Stimulated activated CD4-positive, alpha-beta T cell treated with anti-CD3 and anti-CD28 coated beads, Interleukin-12 subunit alpha, Interleukin-12 subunit beta, amount 100 ng/mL, for 48 hours (primary cell): ENCODE data around the gene IRF2BP1.
"Not testable (repeated sequence)": the region's sequence is repeated elsewhere in the genome, so short reads cannot be mapped to it uniquely, and the experiment has no call there.

Experiments
- DNase-seq, 3 donors: peaks; one replicate each; pipeline ENCODE4 v3.0.0-alpha.2; 2020; ENCODE audit warnings: low read depth in 2 of 3, low spot score in 1 of 3

The IRF2BP1 gene

GRCh38 chr19:45882652-45883585 lies 3.0 kb downstream of the IRF2BP1 start:
- DNase-seq: peak; percentile 69 to 85 (median 81)

GRCh38 chr19:45881909-45882528 lies 3.9 kb downstream of the IRF2BP1 start:
- DNase-seq: no peak

DNA sequence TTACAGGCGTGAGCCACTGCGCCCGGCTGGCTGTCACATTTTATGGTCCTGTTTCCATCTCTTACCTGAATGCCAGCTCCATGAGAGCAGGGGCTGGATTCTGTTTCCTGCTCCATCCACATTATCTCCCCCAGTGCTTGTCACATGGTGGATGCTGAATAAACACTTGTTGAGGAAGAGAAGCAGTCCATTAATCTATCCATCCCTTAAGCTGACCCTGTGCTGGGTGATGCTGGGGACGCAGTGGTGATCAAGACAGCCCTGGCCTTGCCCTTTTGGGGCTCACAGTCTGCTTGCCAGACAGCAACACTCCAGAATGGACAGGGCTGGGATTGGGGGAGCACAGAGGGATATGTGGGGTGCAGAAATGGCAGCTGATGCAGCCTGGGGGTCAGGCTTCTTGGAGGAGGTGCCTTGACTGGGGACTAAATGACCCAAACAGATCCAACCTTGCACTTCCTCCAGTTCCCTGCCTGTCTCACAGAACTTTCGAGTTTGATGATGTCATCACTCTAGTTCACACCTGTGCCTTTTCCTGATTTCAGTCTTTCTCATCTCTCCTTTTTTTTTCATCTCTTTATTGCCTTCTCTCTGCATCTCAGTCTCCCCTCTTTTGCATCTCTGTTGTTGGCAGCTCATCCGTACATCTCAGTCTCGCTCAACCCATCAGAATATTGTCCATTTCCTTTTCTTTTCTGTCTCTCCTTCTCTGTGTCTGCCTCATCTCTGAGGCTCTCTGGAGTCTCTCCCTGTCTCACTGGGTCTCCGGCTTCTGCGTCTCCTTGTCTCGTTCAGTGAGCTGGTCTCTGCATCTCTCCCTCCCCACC lies 4.6 kb downstream of the IRF2BP1 start:
- no peak for DNase-seq

DNA sequence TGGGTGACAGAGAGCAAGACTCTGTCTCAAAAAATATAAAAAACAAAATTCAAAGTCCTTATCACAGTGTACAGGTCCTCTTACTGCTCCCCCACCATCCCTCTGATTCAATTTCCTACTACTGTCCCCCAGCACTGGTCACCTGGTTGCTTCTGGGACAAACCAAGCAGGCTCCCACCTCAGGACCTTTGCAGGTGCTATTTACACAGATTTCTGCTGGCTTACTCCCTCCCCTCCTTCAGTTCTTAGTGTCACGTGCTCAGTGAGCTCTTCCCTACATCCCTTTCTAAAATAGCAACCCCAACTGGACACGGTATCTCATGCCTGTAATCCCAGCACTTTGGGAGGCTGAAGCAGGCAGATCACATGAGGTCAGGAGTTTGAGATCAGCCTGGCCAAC lies 6.0 kb downstream of the IRF2BP1 start:
- DNase-seq: no peak

DNA sequence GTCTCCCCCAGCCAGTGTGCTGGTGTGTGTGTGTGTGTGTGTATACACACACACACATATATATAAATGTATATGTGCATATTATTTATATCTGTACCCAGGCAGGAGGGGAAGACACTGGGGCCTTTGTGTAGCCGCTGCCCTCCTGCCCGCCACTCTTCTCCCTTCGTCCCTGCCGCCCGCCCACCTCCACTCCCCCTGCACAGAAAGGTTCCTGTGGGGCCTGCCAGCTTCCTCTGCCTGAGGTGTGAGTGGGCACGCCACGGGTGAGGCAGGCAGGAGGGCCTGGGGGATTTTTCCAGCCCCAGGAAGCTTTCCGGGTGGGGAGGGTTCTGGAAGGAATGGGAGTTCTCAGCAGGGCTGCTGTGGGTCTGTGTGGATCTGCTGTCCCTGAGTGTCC lies 6.9 kb downstream of the IRF2BP1 start:
- DNase-seq: no peak

- no peak for DNase-seq
These were observed 7.7 kb downstream of the IRF2BP1 start for GRCh38 chr19:45878043-45878794.

GRCh38 chr19:45876411-45877197 lies 9.3 kb downstream of the IRF2BP1 start:
- DNase-seq: no peak

DNA sequence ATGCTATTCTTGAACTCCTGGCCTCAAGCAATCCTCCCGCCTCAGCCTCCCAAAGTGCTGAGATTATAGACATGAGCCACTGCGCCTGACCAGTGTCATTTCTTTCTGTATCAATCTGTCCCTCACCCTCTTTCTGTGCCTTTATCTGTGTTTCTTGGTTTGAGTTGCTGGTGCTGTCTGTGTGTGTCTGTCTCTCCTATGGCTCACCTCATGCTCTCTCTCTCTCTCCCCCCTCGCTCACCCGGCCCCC lies 9.9 kb downstream of the IRF2BP1 start:
- peak in 1 of 3 donors; percentile 36 for DNase-seq

DNA sequence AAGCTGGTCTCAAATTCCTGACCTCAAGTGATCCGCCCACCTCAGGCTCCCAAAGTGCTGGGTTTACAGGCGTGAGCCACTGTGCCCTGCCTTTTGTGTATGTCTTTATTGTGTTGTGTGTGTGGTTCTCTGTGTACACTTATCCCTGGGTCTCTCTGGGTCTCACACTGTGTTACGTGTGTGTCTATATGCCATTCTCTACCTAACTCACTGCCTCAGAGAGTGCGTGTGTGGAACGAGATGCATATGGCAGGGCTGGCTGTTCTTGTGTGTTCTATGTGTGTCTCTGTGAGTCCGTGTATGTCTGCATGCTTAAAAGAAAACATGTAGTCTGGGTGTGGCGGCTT lies 11.3 kb downstream of the IRF2BP1 start:
- DNase-seq: no peak

DNA sequence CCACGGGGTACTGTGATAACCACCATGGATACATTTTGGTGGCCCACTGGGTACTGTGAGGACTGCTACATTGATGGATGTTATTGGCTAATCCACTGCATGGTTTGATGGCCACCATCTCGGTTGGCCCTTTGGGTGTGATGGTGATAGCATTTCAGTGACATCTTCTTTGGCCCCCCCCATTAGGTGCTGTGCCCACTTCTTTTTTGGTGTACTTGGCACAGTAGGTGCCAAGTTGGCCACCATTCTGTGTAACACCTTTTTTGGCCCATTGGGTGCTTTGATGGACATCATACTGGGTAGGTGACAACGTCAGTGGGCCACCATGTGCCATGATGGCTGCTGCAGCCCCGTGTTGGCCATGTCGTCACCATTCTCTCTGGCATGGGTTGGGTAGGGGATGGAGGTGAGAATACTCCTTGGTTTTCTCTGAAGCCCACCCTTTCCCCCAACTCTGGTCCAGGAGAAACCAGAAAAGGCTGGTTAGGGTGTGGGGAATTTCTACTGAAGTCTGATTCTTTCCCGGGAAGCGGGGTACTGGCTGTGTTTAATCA lies 12.6 kb downstream of the IRF2BP1 start:
- DNase-seq: no peak

- DNase-seq: no peak
These were observed 13.6 kb downstream of the IRF2BP1 start for GRCh38 chr19:45872095-45872919.

- no peak for DNase-seq
These were observed 15.1 kb downstream of the IRF2BP1 start for GRCh38 chr19:45870798-45871197.

DNA sequence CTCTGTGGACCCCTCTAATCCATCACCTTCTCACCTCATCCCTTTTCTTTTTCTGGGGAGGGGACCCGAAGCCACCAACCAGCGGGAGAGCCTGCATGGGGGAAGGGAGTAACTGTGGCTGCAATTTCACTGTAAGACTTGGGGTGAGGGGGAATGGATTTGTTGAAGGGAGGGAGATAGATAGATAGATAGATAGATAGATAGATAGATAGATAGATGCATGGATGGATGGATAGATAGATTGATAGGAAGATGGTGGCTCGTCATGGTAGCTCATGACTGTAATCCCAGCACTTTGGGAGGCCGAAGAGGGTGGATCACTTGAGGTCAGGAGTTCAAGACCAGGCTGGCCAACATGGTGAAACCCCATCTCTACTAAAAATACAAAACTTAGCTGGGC lies 18.7 kb downstream of the IRF2BP1 start:
- DNase-seq: not testable (repeated sequence)

DNA sequence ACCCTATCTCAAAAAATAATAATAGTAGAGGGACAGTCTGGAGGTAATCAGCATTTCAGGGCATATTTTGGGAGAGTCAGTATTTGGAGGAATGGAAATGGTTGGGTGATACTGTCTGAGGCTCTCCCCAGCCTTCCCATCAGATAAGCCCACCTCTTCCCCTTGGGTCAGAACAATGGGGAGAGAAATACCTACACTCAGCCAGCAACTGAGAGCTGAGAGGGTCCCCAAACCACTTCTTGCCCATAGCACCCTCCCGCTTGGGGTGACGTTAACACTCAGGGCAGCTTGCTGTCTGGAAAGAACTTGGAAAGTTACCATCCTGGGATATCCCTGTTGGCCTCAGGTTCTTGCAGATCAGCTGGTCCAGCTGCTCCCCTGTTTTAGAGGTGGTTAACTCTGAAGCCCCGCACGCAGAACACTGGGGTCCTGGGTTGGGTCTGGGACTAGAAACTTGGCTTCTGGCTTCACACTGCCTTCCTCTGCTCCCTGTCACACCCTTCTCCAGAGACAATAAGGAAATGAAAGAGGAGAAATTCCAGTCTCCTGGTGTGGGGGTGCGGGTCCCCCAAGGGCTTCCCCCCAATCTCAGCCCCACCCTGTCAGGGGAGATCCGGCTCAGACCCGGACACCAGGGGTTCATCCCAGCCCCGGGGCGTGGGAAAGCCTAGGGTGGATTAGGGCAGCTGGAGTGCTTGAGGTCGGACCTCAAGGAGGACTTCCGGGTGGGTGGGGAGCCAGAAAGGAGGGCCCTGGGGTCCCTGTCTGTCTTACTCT lies 19.4 kb downstream of the IRF2BP1 start:
- DNase-seq: no peak

DNA sequence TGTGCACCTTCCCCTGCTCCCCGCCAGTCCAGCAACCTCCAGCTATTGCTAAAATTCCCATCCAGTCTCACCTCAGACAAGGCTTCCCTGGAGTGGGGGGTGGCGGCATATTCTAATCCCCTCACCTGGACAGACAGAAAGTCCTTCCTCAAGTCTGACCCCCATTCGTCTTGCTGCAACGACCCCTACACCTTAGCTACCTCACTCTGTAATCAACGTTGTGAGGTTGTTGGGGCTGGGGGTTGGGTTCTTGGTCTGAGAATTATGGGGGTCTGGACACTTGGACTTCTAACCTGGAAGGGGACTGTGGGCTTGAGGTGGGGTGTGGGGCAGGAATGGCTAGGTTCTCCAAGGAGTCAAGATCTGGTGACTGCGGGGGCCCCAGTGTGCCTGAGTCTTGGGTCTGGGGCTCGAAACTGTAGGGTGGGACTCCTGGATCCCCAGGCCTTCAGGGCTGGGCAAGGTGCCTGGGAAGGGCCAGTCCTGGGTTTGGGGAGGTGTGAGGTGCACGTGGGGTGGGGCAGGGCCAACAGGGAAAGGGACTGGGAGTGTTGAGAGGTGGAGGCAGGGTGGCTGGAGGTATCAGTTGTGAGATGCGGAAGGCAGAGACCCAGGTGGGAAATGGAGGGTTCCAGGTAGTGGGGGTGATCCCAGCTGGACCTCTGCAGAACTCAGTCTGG lies 20.5 kb downstream of the IRF2BP1 start:
- DNase-seq: no peak

- DNase-seq: no peak
These were observed 21.3 kb downstream of the IRF2BP1 start for GRCh38 chr19:45864629-45865082.

DNA sequence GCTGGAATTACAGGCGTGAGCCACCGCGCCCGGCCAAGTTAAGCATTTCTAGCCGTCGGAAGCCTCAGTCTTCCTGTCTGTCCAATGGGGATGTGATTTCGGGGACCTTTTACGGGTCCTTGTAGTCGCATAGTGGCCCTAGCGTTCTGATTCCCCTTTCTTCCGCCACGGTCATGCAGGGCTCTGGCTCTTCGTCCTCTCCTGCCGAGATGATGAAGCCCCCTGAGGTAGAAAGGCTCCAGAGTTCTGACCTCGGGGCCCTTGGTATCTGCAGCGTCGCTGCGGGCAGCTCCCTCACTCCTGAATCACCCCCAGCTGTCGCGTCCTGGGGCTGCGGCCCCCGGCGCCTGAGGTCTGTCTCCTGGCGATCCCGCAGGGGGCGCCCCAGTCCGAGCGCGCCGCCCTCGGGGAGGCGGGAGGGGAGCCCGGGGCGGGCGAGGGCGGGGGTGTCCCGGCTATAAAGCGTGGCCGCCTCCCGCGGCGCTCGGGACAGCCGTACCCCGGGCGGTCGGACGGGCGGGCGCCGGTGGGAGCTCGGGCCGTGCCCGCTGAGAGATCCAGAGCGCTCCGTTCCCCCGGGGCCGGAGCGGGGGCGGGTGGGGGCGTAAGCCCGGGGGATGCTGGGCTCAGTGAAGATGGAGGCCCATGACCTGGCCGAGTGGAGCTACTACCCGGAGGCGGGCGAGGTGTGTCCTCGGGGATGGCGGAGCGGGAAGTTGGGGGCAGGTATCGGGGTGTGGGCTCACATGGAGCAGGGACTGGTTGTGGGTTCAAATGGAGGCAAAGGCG lies 21.9 kb downstream of the IRF2BP1 start, which contains the start of gene FOXA3:
Gene FOXA3, plus strand, starts transcription at position 487 of the 789 bp plus-strand sequence. Its CDS starts 131 bp downstream, at position 618.
- DNase-seq: peak in 1 of 3 donors; percentile 56
